NCI-H69 (cell line): ENCODE data around the gene DTD1.

Source experiments
- DNase-seq: peaks from one replicate; lab custom pipeline; 2025; lab: John Stamatoyannopoulos, UW

Gene DTD1

DNA sequence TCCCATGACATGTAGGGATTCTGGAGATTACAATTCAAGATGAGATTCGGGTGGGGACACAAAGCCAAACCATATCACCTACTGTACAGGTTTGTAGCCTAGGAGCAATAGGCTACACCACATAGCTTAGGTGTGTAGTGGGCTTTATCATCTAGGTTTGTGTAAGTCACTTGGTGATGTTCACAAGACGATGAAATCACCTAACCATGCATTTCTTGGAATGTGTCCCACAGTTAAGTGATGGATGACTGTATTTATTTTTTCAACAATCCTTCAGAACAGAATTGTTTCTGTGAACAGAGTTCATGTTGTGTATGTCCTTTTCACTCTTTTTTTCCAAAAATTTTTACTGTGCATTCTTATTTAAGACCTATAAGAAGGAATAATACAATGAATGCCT is 76.1 kb downstream of the DTD1 start:
- DNase-seq = no peak

DNA sequence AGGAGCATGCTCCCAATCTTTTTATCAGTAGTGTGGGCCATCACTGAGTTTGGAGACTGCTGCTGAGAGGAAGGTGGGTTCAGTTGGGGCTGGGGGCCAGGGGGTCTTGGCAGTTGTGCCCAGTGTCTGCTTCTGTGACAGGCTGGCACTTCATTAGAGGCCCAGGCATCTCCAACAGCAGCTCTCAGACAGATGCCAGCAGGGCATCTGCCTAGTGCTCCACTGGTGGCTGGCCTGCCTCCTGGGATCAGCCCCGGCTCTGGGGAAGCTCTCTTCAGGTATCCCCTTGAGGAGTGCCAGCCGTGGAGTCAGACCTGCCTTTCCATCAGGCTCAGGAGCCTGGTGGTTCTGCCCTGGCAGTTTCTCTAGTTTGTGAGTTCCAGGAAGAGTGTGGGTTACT is 77.3 kb downstream of the DTD1 start:
- DNase-seq = peak; percentile 24

DNA sequence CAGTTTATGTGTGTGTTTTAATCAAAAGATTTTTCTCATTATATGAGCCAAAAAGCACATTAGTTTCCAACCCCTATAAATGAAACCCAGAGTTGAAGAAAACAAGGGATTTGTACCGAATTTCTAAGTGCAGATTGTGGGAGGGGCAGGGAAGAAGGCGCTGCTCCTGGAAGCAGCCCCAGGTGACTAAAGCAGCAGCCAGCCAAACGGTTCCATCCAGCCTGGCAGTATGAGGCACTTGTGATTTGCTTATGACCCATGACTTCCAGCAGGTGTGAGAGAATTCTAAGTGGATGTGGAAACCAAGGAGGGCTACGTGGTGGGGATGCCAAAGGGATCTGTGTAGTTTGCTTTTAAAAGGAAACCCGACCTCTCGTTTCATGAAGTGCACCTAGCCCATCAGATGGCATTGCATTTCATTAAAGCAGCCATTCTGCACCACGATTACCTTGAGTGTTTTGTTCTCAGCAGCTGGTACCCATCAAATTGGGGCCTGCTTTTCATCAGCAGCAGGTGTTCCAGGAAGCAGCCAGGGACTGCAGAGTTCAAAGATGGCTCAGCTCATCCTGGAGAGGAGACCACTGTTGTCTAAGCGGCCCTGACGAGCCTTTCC is 79.1 kb downstream of the DTD1 start:
- peak; percentile 97 for DNase-seq

DNA sequence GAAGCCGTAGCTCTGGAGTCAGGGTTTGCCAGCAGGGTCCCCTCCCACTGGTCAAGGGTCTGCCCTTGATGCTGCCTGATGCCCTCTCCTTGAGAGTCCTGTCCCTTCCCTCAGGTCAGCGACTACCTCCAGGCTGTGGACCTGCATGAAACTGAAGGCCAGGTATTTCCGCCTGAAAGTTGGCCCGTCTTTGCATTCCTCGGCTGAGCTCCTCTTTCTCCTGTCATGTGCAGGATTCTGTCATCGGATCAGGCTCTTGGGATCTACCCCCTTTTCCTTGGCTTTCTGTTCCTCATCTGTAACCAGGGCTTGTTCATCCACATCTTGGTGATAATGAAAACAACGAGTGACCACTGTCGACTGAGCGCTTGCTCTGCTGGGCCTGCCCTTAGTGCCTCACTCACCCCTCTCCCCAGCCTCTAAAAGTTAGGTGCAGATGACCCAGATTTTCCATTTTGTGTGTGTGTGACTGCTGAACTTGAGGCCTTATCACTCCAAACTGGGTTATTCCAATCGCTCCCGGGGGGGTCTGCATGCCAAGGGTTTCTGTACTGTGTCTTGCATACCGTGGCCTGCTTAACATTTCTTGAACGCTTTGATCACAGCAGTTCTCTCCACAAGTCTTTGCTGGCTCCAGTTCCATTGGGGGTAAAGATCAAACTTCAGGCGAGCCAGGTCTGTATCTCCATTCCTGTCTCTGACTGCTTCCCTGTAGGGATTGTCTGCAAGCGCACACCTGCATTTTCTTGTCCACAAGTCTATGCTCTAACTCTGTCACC is 81.6 kb downstream of the DTD1 start:
- DNase-seq = no peak

DNA sequence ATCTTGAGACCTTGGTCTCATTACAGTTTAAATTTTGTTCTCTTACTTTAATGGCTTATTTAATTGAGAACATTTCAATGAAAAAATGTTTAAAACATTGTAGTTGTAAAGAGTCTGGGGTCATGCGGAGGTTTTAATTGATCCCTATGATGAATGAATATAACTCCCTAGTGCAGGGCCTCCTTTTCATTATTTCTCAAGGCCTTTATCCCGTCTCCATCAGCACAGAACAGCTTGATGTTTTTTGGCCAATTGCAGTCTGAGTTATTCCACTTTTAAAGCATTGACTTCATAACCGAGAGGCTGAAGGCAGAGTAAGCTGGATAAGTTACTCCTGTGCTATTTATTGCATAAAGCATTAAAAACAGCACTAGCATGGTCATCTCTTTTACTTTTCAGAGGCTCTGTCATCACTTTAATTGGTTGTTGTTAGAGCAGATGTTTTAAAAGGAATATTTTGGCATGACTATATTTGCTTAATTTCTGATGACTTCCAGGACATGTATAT is 83.4 kb downstream of the DTD1 start:
- no peak for DNase-seq

DNA sequence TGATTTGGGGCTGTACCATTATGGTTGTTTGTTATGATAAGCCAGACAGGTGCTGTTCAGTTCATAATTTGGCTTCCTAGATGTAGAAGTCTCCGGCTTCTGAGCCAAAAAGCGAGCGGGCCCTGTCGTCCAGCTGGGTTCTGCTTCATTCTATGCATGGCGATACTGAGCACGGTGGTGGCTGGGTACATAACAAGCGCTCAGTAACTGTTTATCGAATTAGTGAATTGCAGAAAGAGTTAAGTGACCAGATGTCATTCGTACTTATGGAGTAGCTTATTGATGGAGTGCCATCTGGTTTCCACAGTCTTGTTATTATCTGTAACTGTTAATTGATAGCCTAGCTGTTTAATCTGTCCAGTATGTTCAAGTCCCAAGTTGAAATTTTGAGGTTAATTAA is 85.0 kb downstream of the DTD1 start:
- DNase-seq = peak; percentile 73

DNA sequence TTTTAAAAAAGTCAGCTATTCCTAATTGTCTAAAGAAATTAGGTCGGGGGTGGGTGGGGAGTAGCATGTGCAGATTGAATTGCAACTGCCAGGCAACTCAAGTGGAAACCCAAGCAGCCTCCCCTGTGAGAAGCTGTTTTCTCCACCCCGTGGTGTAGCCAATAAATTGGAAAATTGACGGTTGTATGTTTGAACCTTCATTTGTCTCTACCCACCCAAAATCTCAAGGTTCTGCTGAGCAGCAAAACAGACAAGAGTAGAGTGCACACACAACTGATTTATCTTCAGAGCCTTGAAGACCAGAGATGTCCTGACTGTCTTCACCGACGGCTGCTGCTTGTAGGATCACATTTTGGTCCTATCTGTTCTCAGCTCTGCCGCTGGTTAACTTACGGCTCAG is 88.5 kb downstream of the DTD1 start:
- DNase-seq = peak; percentile 69

DNA sequence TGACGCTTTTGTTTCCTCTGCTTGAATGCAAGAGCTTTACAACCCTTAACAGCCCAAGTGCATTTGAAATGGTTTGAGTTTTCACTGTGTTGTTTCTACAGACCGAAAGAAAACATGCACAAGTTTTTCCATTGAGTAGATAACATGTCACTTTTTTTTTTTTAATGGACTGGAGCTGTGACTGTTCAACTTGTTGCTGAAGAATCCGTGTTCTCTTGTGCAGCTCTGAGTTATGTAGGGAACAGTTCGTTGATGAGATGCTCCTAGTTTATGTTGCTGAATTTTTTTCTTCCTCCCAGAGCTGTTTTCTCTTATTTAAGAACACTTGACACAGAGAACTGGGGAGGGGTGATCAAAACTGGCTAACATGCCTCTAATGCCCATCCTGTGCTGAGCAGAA is 89.3 kb downstream of the DTD1 start:
- no peak for DNase-seq

DNA sequence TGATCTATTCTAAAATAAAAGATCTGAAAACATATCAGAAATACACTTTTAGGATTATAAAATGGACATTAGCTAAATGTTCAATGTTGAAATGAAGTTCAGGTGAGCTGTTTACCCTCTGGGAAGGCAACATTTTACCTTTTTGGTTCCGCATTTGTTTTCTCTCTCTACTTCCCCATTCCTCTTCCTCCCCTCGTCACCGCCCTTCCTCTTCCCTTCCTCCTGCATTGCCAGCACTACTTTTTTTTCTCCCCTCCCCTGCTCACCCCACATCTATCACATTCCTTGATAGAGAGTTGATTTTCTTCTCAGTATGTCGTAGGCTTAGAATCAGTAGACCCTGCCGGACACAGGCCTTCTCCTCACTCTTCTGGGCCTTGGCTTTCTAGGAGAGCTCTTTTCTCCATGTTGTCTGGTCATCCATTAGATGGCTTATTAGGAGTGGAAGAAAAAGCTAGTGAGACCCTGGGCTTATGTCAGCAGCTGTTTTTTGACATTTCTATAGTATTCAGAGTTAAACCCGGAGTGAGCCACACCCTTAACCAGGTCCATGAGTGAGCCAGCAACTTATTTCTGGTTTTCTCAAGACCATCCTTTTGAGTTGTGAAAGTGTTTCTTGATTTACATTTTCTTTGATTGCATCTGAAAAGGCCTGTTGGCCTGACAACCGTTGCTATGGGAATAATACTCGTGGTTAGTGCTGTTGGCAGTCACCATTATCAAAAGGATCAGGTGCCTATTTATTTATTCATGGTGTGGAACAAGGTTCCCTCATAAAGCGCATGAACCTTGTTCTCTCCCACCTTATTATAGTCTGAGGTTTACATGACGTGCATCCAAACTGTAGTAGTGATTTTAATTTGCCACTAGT is 90.9 kb downstream of the DTD1 start:
- peak; percentile 62 for DNase-seq

DNA sequence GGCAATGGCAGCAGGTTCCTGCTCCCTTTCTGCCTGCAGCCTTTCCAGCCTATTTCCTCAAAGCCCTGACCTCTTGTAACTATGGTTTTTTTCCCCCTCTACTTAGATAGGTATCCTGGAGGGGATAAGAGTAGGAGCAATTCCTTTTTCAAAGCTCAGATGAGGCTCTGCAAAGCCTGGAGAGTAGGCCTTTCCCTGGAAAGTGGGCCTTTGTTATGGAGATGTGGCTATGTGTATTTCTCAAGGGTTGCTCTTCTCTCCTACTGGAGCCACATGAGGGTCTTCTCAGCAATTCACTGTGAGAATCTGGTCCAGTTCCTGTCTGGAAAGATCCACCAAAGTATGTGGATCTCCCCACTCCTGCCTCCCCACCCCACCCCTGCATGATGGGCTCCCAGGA is 96.0 kb downstream of the DTD1 start:
- no peak for DNase-seq

DNA sequence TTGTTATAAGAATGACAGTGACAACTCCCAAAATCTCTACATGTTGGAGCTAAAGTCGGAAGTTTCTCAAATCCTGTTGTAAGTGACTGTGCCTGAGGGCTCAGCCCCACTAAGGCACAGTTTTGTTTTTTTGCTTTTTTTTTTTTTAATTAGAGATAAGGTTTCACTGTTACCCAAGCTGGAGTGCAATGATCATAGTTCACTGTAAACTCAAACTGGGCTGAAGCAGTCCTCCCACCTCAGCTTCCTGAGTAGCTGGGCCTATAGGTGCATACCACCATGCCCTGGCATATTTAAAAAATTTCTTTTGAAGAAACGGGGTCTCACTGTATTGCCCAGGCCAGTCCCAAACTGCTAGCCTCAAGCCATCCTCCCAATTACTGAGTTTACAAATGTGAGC is 96.9 kb downstream of the DTD1 start:
- DNase-seq = no peak

DNA sequence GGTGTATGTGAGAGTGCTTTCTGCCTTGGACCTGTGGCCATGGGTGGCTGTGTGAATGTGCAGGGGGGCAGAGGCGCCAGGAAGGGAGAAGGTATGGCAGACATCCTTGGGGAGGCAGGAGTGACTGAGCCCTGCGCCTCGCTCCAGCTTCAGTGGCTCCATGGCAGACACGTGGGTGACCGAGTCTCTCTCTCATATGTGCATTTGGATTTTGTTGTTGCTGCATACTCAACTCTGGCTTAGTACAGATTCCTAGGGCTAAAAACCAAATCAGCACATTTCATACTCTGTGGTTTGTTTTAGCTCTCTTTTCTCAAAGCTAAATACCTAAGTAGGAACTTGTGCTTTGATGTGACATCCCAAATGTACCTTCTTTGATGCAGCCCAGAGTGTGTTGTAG is 97.6 kb downstream of the DTD1 start:
- DNase-seq = no peak

DNA sequence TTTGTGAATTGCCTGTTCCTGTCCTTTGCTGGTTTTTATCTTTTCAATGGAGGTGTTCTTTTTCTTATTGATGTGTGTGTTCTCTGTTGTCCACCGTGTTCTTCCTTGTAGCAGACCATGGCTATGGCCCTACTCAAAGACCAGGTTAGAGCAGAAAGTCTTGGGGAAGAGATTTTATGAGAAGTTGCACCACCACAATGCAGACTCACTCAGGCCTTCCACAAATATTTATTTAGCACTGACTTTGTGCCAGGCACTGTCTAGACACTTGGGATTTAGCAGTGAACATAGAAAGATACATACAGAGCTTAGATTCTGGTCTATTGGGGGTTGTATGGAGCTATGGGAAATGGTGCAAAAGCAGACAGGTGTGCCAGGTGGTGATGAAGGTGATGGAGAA is 98.8 kb downstream of the DTD1 start:
- DNase-seq = no peak

DNA sequence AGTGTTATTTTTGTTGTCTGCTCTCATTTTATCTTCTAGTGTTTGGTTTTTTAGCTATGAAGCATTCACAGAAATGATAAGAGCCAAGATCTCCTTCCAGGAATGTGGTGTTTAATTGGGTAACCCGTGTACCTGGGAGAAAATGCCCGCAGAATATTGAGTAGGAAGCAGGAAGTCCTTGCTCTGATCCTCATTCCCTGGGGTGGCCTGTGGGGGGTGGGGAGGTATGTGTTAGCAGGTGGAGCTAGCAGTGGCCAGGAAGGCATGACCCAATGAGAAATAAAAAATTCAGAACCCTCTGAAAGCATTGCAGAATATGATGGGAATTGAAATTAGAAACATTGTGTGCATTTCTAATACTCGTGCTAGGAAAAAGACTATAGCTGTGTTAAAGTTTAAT is 100.8 kb downstream of the DTD1 start:
- peak; percentile 22 for DNase-seq

DNA sequence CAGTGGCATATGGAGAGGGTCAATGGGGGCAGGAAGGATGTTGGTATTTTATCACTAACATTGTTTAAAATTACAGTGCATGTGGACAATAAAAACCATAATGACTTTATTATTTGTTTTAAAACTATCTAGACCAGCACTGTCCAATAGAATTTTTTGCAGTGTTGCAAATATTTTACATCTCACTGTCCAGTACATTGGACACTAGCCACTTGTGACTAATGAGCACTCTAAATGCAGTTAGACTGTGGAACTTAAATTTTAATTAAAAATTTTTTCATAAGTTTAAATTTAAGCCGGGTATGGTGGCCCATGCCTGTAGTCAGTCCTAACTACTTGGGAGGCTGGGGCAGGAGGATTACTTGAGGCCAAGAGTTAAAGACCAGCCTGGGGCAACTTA is 101.7 kb downstream of the DTD1 start:
- no peak for DNase-seq

DNA sequence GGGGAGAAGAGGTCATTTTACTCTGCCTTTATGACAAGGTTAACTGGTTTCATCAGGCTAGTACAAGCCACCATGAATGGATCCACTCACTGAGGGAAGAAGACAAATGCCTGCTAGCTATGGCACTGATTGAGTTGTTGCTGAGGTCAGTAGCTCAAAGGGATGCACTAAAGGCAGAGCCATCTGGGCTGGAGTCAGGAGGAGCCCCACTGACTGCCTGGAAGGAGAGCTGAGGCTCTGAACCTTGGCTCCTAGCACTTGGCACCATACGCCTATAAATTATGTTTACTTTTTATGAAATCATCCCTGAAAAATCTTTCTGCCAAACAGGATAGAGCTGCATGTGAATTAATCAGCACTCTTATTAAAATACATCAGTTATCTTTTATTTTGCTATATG is 104.6 kb downstream of the DTD1 start:
- DNase-seq = peak; percentile 88

DNA sequence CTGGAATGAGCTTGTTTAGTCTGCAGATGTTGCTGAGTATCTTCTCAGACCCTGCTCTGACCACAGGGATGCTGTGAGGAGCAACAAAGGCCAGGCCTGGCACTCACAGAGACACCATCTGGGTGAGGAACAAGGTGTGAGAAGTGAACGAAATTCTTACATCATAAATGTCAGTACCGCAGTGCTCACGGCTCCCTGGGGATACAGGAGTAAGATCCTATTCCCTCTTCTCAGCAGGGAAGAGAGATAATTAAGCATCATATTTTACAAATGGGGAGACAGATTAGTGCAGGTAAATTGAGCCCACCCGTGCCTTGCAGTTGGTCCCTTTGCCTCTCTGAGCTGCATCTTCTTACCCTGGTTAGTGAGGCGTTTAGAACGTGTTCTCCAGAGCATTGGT is 106.2 kb downstream of the DTD1 start:
- DNase-seq = peak; percentile 97

DNA sequence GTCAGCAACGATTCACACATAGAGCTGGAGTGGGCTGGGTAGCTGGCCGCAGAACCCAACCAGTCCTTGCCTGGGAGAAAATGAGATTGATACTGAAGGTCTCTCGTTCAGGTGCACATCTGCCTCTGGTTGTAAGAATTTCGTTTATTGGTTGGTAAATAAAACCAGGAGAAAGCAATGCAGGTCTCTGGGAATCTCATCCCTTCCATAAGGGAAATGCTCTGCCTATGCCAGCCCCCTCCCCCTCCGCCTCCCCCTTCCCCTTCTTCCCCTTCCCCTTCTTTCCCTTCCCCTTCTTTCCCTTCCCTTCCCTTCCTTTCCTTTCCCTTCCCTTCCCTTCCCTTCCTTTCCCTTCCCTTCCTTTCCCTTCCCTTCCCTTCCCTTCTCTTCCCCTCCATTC is 107.3 kb downstream of the DTD1 start:
- DNase-seq = no peak

DNA sequence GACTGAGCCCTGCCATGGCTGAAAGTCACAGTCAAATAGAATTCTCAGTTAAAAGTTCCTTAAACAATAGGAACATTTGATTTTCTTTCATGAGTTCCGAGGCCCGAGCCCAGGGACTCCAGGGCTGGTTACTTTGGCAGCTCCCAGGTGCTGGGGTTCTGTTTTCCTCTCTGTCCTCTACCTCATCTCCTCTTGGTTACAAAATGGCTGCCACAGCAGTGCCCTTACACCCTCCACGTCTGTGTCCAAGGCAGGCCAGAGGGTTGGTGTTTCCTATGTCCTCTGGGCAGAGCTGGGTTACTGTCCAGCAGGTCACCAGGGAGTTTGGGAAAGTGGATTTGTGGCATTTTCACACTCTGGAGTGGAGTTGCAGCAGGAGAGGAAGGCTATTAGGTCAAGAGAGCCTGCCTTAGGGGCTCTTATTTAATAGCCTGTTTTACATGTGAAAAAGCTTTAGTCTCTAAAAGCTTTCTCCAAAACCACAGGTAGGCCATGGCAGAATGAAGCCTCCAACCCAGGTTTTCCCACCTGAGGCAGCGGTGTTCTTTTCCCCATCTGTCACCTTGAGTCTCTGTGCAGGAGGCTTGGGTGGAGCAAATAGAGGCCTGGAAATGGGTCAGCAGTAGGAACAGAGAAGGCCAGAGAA is 111.0 kb downstream of the DTD1 start:
- no peak for DNase-seq

DNA sequence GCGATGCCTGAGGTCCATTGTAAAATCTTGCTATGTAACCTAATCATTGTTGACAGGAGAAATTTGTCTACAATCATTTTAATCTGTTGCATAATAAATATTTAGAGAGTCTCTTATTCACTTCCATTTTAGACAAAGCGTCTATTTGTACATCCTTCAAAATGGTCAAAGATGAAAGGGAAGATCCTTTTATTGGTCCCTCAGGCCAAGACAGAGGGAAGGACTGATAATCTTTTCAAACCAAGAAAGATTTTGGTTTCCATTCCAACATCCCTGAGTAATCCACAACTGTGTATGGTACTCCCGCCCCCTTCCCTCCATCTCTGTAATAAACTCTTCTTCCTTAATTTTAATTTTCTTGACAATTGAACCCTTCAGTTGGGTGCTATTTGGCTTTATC is 114.1 kb downstream of the DTD1 start:
- DNase-seq = no peak

DNA sequence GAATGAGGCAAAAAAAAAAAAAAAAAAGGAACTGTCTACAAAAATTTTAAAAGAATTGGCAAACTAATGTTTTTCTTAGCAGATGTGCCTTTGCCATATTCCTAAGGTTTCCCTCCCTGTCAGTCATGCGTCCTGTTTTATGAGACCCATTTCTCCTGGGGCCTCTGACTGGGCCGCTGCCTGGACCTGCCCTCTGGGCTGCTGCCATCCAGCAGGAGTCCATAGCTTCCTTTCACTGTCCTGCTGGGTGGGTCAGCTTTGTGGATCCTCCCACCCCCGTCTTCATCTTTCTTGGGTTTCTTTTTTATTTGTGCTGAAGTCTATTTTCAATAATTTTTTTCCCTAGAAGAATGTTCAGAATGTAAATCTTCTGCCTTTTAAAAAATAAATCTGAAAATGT is 114.9 kb downstream of the DTD1 start:
- peak; percentile 34 for DNase-seq

DNA sequence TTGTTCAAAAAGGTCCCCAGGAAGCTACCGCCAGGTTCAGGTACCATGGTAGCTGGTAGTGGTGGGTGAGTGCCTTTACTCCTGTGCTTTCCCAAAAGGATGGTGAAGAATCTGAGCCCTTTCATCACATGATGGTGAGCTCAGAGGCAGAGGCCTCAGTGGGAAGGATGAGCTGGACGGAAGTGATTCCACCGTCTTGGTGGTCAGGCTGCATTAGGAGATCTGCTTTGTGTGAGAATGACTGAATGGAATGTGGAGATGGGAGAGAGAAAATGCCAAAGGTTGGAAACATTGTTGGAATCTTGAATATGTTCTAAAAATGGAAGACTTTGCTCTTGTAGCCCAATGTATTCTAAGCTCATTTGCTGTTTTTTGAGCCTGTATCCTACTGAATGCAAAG is 117.6 kb downstream of the DTD1 start:
- DNase-seq = no peak
